GM18858 (cell line): Measurements from ENCODE around the gene CYP27A1.

Source experiments
- ATAC-seq: cut with Tn5 transposase; IDR thresholded peaks from one replicate; pipeline ENCODE4 v1.9.1; 2021; ENCODE audit not compliant: unreplicated experiment

The CYP27A1 gene

DNA sequence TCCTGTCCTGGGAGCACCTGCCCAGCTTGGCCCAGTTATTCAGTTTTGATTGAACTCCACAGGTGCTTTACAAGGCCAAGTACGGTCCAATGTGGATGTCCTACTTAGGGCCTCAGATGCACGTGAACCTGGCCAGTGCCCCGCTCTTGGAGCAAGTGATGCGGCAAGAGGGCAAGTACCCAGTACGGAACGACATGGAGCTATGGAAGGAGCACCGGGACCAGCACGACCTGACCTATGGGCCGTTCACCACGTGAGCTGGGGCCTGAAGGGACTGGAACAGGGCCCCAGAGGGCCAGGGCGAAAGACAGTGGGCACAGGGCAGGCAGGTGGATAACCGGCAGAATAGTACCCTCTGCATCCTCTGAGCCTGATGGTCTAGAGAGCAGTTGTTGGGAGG lies 27.6 kb downstream of the CYP27A1 start:
- ATAC-seq, result no peak

DNA sequence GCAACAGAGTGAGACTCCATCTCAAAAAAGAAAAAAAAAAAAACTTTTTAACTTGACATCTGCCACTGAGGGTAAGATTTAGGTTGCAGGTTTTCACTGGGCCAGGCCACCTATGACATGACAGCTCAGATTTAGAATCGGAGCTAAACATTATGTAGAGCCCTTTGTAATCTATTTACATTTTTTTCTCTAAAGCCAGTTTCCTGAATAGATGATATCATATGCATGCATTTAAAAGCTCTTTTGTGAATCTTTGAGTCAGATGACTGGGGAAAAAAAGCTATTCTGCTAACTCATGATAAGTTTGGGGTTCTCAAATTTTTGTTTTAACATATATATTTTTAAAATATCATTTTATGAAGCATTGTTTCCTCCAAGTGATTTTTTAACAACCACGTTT lies 28.3 kb downstream of the CYP27A1 start:
- no peak for ATAC-seq

DNA sequence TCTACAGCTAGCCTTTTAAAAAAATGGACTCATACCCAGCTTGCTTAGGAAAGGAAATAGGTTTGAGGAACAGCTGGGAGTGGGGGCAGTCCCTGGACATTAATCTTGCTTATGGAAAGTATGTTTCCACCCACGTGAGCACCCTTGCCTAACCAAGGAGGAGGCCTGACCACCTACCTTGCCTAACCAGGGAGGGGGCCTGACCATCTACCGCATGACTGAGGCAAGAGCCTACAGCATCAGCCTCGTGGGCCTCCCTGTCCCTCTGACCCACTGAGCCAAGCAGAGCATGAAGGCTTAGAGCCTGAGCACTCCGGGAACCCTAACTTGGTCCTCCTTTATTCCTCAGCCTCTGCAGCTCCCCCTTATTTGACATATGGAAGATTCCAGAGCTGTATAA lies 29.4 kb downstream of the CYP27A1 start:
- no peak for ATAC-seq

DNA sequence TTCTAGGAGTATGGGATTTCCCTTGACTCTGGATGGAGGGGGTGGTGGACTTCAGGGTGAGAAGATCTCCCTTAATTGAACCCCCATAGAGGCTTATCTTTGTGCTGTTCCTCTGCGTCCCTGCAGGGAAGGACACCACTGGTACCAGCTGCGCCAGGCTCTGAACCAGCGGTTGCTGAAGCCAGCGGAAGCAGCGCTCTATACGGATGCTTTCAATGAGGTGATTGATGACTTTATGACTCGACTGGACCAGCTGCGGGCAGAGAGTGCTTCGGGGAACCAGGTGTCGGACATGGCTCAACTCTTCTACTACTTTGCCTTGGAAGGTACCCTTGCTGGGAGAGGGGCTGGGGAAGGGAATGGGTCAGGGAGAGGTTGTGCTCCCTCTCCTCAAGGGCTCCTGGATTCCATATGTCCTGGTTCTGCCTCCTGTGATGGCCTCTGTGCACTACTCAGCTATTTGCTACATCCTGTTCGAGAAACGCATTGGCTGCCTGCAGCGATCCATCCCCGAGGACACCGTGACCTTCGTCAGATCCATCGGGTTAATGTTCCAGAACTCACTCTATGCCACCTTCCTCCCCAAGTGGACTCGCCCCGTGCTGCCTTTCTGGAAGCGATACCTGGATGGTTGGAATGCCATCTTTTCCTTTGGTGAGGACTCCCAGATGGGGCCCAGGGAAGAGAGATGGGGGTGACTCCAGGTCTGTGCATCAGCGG lies 30.3 kb downstream of the CYP27A1 start:
- ATAC-seq, result no peak

DNA sequence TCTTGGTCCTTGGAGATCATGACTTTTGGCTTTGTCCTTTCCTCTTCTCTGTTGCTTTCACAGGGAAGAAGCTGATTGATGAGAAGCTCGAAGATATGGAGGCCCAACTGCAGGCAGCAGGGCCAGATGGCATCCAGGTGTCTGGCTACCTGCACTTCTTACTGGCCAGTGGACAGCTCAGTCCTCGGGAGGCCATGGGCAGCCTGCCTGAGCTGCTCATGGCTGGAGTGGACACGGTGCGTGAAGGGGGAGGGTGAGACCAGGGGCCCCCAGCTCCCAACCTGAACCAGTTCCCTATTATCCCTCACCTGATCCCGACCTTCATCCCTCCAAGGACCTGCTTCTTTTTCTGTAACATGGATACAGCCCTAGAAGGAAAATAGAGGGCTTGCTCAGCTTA lies 30.9 kb downstream of the CYP27A1 start:
- ATAC-seq, result no peak

DNA sequence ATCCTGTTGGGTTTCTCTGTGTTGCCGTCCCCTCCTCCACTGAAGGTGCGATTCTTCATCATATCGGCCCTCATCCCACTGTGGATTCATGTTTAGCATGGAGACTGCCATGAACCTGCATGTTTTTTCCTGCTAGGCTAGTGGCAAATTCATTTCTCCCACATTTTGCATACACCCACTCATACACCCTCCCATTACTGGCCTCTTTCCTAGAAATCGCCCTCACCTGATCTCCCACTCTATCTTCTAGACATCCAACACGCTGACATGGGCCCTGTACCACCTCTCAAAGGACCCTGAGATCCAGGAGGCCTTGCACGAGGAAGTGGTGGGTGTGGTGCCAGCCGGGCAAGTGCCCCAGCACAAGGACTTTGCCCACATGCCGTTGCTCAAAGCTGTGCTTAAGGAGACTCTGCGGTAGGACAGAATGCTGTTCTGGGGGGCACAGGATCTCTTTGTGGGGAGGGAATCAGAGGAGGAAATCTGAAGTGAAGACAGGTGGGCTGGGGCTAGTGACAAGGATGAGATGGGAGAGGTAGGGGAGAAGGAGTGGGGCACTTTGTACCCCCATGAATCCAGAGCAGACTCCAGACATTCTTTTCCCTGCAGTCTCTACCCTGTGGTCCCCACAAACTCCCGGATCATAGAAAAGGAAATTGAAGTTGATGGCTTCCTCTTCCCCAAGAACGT lies 32.0 kb downstream of the CYP27A1 start:
- no peak for ATAC-seq

DNA sequence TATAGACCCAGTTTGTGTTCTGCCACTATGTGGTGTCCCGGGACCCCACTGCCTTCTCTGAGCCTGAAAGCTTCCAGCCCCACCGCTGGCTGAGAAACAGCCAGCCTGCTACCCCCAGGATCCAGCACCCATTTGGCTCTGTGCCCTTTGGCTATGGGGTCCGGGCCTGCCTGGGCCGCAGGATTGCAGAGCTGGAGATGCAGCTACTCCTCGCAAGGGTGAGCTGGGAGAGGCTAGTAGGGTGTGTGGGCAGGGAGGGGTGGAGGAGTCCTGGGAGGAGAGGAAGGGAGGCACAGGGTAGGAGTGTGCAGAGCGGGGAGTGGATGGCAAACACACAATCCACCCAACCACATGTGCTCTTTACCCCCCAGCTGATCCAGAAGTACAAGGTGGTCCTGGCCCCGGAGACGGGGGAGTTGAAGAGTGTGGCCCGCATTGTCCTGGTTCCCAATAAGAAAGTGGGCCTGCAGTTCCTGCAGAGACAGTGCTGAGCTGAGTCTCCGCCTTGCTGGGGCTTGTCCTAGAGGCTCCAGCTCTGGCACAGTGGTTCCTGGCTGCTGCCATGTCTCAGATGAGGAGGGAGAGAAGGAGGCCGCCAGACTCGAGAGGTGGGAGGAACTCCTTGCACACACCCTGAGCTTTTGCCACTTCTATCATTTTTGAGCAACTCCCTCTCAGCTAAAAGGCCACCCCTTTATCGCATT lies 32.7 kb downstream of the CYP27A1 start:
- ATAC-seq, result no peak

DNA sequence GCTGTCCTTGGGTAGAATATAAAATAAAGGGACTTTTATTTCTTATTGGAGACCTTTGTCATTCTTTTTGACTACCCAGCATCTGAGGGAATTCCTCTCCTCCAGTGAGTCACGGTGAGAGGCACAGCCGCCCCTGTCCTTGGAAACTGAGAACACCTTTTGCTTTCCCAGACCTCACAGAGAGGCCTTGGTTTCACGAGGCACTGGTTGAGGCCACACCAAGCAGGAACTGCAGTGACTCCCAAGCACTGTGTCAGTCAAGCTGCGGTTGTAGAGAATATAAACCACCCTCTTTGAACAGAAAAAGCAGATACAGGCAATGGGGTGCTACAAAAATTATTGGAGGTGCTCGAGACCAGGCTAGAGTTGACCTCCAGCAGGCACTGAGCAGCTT lies 33.3 kb downstream of the CYP27A1 start:
- ATAC-seq, result no peak

DNA sequence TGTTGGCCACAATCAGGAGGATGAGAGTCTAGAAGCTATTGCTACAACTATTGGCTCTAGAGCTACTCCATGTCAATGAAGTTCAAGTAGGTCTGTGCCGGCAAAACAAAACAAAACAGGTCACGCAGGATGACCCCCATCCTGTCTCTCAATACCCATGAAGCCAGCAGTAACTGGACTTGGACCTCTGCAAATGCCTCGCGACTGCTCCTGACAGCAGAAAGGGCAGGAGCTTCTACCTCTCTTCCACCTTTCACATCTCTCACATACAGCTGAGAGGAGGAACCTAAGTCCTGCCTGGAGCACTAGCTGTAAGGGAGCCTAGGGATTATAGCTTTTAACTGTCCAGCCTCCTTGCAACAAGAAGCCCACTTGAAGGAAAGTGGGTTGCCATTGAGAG lies 33.7 kb downstream of the CYP27A1 start:
- no peak for ATAC-seq

DNA sequence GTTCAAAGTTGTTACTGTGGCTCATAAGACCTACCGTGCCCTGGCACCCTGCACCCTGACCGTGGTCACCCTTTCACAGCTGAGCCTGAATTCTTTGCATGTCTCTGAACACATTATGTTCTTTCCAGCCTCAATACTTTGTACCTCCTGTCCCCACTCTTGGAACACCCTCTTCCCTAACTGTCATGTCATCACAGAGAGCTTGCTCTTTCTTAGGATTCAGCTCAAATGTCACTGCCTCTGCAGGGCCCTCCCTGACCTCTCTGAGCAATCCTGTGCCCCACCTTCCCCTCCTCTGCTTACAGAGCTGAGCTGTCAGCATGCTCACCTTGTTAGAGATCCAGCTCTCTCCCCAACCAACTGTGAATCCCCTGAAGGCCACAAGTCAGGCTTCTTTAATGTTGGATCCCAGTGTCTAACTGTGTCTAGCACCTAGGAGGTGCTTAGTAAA lies 34.6 kb downstream of the CYP27A1 start:
- ATAC-seq, result no peak

DNA sequence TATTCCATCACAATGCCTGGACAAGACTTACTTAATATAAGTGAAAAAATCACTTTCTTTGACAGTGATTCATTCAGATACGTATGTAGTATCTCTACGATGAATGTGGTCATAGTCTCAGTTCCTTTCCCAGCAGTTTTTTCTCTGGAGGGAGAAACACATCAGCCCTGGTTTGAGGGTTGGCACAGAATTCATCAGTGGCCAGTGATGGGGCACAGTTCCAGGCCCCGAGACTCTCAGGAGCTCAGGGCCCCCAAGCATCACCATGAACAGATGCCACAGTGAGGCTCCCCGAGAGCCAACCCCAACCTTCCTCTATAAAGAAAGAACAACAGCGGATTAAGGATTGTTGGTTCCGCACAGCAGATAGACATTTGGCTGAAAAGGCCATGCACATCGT lies 37.1 kb downstream of the CYP27A1 start:
- ATAC-seq, result no peak

DNA sequence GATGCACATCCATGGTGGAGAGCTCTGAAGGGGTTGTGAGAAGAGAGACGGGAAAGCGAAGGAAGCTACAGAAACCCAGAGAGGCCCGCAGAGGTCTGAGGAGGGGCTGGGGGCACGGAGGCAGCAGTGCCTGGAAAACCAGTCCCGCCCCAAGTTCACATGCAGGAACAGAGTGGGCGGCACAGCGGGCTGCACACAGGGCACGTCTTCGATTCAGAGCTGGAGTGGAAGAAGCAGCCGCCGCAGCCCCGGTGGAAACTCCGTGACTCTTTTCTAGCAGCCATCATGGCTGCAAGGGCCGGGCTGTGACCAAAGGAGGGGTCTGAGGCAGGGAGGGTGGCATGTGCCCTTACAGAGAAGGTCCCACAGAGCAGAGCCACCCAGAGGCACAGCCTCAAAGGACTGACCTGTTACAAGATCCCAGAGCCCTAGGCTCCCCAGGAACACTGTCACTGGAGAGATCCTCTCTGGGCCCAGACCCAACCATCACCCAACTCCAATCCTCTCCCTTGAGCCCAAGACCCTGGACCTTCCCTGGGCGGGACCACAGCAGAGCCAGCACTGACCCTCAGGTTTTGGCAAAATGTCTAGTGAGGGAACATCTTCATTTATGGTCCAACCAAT lies 38.9 kb downstream of the CYP27A1 start:
- no peak for ATAC-seq

DNA sequence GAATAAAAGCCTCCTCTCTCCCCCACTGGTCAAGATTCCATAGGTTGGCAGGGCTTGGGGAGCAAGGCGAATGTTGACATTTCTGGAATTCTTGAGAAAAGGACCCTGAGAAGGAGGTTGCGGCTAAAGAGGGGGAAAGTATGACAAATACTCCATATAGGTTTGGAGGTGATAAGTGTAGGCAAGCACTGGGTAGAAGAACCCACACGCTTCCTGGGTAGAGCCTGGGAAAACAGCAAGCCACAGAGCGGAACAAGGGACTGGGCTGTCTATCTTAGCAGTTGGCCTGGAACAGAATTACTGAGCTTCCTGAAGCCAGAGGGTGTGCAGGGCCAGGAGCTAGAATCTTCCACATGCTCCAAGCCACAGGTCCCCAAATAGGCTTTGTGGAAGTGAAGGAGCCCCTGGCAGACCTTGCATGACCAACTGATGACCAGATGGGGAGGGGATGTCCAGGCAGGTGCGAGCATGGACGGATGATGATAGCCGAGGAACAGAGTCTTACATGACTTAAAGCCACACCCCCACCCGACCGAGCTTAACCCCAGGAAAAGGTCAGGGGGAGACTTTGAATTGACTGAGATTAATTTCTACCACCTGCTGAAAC lies 39.8 kb downstream of the CYP27A1 start:
- no peak for ATAC-seq

DNA sequence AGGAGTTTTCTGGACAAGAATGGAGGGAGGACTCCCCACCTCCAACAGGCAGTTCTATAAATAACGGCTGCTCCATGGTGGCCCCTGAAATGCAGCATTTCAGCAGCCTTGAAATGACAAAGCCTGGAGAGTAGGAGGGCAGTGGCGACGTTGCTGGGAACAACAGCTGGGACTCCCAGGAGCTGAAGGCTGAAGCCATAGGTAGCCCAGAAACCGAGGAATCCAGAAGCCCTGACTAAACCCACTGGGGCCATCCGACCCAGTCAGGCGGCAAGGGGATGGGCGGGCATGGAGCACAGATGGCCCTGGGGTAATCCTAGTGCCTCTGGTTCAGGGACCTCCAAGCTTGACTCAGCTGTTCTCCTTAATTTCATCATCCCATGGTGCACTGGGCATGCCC lies 40.7 kb downstream of the CYP27A1 start:
- ATAC-seq, result no peak

DNA sequence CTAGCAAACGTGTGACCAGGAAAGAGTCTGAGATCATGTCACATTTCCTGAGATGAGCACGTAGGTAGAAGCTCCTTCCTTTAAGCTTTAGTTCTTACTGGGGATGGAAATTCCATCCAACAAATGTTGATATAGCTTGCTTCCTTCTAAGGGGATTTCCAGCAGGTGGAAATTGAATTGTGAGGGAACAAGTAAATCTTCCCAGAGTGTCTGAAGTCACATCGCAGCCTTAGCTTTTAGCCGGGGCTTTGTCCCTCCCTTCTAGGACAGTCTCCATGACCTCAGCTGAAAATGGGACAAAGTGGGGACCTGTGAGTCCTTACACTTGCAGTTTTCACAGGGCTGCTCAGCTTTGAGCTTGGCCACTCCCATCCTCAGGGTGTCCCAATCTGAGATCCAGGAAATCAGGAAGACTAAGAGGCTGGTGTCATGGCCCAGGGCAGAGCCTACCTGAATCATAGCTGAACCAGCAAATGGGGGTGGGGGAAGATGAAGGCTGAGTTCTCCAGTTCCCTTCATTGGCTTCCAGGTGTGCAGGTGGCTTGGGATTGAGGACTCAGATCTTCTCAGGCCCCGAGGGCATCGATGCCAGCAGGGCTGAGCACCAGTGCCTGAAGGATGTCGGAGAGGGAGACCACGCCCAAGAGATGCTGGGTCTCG lies 41.4 kb downstream of the CYP27A1 start:
- no peak for ATAC-seq

DNA sequence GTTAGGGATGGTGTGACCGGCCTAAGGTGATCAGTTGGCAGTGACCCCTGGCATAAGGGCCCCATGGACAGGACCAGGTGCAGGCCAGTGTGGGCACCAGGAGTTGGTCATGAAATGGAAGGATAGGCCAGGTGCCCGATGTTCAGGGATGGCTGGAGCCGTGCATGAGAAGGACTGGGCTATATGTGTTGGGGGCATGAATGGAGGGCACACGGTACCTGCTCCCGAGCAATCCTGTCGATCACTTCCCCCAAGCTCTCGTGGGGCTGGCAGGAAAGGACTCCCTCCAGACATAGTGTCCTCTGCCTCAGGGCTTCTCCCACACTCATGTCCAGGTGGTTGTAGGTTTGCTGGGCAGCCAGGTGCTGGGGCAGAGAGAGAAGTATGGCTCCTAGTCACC lies 42.1 kb downstream of the CYP27A1 start:
- no peak for ATAC-seq

DNA sequence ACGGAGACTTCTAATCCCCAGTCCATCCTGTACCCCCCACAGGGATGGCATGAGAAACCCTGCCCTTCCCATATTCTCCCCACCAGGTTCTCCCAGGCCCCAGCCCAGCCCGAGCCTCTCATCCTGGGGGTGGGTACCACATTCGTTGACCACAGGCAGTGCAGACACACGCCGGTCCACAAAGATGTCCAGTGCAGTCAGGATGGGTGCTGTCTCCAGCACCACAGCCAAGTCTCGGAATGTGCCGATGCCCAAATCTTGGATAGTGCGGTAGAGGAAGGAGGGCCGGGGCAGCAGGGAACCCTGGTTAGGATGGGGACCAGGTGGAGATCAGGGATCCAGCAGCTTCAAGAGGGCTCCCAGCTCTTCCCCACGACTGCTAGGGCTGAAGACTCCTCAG lies 44.8 kb downstream of the CYP27A1 start:
- ATAC-seq, result no peak

DNA sequence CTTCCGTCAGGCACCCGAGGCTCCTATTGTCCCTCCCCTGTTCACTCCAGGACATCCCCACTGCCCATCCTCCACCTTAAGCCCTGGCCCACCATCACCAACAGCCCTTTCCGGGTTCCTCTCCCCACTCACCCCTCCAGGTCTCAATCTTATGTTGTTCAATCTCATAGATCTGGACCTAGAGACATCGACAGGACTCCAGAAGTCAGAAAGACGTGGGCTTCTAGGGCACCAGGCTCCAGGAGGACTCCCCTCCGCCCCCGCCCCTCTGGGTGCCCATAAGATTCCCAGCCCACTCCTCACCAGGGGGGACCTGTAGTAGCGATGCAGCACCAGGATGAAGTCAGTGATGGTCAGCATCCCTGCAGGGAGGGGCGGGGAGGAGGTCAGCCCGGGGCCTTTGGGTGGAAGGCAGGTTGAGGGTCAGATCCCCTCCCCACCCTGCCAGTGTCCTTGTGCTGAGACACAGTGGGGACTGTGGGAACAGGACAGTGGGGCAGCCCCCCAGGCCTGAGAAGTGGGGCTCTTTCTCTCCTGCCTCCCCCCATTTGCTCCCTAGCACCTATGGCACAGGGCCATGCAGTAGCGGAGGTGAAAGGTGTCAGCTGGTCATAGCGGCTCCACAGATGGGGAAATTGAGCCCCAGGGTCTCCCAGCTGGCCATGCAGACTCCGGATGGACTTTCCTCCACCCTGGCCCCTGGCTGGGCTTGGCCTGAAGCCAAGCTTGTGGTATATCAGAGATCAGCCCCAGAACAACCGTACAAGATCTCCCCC lies 45.9 kb downstream of the CYP27A1 start:
- ATAC-seq, result no peak

DNA sequence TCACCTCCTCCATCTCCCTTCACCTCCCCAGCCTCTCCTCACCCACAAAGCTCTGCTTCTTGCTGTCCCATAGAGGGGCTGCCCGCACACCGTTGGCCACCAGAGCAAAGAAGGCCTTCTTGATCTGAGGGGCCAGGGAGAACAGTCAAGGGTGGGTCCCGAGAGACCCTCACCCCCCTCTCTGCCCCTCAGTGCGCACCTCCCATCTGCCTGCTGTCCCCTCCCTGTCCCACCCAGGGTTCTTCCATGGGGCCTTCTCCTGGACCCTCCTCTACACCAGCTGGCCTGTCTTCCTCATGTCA lies 46.5 kb downstream of the CYP27A1 start:
- no peak for ATAC-seq

DNA sequence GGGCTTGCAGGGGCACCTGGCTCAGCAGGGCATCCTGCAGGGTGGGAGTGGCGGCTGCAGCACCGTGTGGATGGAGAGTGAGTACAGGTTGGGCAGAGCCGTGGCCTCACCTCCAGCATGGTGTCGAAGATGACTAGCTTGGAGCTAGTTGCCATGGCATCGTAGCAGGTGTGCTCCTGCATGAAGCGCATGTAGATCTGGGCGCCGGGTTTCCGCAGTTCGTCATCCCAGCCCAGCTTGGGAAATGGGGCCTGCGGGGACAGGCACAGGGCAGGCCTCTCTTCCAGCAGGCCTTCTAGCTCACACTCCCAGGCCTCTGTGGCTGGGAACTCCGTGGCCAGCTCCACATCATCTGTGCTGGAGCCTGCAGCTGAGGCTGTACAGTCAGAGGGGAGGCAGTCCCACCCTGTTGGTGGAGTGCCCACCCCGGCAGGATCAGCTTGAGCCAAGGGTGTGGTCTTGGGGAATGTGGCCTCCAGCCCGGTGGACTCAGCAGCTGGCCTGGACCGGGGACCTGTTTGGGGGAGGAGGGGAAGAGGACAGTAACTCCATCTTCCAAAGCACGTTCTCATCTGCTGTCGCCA lies 48.0 kb downstream of the CYP27A1 start:
- ATAC-seq, result no peak
